Activated CD8-positive, alpha-beta memory T cell treated with anti-CD3 and anti-CD28 coated beads, Interleukin-2, amount 50 U/mL, for 1 hour (primary cell): ENCODE measurements around the gene PPARGC1A.

Source experiments
- DNase-seq: peaks from one replicate; pipeline ENCODE4 v3.0.0-alpha.2; 2020; ENCODE audit errors: extremely low read depth

PPARGC1A gene

DNA sequence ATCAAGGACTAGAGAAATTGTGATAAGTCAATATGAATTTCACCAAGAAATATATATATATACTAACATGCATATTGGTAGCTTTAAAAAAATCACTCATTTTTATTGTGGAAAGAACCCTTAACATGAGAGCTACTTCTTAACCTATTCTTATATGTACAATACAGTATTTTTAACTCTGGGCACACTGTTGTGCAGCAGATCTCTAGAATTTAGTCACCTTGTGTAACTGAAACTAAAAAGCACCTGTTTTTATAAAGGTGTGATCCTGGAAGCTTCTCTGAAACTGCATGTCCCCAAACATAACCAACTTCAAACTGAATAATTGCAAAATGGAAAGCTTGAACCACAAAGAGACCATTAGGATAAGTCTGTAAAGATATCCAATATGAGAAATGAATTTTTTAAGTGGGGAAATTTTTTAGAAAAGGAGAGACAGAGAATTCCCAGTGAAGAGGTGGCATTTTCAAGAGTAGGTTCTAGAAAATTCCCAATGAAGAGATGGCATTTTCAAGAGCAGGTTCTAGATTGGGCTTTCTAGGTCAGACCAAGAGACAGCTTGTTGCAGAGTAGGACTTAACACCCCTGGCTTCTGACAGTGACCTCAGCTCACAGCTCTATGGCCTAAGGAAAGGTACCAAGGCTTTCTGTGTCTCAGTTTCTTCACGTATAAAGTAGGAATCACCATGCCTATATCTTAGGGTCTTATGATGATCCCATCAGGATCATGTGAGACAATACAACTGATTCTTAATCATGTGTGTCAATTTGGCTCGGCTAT, 22.0 kb upstream of the PPARGC1A start:
- no peak for DNase-seq

DNA sequence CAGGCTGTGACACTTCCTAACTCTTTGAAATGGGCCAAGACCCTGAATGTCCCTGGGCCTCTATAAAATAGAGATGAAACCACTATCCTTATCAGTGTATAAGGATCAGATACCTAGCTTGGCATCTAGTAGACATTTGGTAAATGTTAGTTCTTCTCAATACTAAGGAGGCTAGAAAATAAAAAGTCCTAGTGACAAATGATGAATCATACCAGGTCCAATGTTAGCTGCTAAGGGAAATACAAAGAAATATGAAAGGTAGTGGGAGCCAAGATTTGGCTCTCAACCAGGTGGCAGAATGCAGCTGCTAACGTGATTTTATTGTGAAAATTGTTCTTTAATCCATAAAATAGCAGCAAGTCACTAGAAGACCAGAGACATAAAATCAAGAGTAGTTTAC, 19.8 kb upstream of the PPARGC1A start:
- DNase-seq = no peak

DNA sequence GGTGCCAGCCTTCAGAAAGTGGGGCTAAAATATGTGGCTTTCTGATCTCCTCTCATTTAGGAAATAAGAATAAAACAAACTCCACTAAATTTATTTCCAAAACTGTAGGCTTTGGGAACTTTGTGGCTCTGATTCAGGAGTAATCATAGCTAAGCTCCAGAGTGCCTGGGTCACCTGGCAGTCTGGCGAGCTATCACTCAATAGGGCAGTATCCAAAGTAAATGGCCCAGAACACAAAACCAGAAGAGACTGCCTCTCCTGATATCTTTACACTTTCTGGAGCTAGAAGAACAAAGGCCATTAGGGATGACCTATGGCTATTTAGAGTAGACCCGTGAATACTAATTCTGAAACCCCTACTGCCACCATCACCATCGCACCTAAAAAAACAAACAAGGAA, 17.0 kb upstream of the PPARGC1A start:
- no peak for DNase-seq

DNA sequence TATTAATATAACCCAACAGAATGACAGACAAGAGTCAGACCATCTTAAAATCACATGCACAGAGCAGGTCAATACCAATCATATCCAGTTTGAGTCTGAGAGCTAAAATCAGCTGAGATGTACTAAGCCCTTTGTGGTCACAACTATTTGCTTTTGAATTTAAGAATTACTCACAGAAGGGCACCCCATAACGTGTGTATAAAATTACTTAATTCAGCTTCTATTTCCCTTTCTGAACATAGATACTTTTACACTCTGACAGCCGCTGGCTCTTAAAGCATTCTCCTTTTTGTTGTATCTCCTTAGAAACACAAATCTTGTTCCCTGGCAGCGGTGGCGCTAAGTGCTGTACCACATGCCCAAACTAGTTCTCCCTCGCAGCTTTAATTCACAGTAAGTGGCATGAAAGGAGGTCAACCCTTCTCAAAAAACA, 14.8 kb upstream of the PPARGC1A start:
- no peak for DNase-seq

DNA sequence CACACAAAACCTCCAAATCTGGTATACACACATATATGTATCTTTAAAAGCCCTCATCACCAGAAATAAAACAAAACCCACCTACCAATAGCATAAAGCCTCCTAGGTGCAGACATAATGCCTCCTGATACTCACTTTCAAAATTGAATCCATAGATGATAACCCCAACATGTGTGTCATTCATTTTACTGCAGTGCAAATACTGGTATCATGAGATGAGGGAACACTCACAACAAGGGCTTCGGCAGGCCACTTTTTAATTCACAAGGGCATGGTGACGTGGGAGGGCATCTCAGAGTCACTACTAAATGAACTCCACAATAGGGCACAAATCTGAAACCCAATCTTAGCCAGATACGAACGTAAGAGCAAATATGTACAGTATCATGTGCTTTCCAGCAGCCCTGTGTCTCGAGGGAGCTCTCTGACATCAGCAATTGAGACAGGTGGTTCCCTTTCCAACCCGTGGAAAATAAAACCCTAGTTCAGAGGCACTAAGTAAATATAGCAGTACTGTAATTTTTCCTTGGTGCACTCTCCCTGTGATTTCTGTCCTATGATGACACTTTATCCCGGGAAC, 14.1 kb upstream of the PPARGC1A start:
- no peak for DNase-seq

DNA sequence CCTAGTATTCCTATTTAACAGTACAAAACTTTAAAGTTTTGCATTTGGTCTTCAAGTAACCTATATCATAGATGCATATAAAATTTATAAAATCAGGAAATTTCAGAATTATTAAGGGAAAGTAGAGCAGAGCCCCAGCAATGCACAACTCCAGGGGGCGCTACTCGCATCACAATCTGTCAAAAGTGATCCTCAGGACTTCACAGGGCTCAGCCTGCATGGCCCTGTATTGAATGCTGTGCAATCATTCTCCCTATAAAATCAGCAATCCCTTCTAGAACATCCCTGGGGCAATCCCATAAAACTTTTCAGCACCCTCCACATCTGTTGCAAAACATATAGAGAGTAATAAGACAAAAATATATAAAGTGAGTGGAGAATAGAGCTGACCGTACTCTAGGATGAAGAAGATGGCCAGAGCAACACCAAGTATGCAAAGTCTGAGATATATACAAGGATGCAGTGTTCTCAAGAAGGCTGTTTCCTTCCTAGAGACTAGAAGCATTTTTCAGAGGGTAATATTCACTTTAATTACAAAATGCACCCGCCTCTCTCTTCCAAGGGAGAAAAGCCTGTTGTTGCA, 12.5 kb upstream of the PPARGC1A start:
- DNase-seq = no peak

DNA sequence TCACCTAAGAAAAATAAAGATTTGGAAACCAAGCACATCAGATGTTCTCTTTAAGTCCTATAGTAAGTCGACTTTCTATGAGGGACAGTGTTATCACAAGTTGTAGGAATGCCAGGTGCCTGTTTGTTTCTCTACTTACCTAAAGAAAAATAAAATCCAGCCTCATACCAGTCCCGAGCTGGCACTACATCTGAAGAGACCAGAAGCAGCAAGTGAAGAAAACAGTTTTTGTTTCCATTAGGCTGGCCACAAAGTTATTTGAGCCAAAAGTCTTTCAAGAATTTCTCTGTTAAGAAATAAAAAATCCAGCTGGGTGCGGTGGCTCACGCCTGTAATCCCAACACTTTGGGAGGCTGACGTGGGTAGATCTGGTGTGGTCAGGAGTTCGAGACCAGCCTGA, 10.8 kb upstream of the PPARGC1A start:
- no peak for DNase-seq

DNA sequence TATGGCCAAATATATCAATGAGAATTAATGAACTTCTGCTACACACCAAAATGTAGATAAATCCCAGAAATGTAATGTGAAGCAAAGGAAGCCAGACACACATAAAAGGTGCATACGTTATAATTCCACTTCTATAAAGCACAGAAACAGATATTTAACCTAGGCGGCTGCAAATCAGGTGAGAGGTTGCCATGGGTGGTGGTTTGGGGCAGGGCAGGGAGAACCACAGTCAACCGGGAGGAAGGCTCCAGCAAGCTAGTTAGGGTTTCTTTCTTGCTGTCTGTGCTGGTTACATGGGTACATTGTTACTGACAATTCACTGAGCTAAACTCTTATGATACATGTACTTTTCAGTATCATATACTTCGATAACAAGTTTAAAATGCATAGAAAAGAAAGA, 9.7 kb upstream of the PPARGC1A start:
- DNase-seq = no peak

DNA sequence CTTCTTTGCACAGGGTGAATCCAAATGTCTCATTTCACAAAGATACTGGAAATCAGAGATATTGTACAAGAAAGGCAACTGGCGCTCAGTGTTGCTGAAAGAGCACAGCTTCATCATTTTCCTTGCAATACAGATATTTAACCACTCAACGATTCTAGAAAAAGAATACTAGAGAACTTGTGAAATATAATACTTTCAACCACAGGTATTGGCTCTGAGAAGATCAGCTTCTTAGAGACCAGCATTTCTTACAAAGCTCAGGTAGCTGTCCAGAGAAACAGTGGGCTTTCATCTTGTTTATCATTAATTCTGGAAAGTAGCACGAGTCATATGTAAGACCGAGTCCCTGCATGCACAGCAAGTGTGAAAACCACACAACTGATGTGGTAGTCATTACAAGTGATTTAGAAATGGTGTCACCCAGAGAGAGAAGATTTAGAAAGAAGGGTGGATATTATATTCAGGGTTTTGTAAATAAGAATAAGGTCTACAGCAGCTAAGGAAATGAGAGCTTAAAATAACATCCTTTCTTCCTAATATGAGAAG, 7.8 kb upstream of the PPARGC1A start:
- DNase-seq = no peak

DNA sequence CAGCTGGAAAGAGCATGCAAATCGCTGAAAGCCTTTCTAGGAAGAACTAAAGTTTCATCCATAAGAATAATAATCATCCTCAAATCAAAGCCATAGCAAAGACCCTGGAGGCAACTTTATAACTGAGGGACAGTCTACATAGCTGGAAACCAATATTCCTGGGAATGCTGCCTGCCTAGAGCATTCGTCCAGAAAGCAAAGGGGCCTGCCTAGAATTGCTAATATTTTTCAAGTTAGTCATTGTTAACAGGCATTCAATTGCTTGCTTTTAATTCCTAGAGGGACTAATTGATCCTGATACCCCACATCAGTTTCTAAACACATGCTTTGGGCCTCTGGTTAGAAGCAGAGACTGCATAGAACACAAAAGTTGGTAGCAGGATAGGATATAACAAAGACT, 4.2 kb upstream of the PPARGC1A start:
- no peak for DNase-seq

DNA sequence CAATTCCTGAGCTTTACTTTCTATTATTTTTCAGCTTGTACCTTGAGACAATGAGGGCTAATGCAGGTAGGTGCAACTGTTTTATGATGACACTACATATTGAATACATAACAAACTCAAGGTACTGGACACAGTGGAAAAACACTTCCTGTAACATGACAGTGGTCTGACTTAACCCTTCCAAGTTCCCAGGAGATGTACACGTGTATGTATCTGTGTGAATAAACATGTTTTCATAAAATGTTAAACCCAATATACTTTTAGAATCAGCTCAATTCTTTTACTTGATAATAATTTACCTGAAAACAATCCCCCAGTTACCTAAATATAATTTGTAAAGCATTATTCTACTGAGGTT, 1.2 kb upstream of the PPARGC1A start:
- DNase-seq = no peak

DNA sequence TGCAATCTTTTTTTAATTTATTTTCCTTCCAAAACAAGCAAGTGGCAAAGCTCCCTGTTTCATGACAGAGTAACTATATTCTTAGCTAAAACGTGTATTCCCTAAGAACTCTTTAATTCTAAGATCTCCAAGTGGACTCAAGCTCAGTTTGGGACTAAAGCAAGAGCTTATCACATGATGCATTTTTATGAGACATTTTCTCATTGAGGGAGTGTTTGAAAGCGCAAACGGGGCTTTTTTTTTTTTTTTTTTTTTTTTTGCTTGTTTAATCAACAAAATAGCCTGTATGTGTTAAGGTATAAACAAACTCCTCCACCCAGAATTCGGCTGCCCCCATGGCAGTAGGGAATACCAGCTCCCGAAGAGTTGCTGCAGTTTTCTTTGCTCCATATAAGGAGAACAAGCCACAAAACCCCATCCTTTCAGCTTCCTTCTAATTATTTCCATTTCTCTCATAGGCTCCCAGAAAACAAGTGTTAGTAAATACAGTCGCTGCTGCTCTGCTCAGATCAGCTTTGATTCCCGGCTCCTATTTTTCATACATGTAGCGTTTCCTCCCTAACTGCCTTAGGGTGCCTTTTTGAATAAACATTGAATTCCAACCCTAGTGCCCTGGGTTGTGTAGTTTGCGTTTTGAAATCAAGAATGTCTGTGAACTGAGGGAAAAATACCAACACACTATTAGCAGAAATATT, 669 bp upstream of the PPARGC1A start:
- DNase-seq = no peak

DNA sequence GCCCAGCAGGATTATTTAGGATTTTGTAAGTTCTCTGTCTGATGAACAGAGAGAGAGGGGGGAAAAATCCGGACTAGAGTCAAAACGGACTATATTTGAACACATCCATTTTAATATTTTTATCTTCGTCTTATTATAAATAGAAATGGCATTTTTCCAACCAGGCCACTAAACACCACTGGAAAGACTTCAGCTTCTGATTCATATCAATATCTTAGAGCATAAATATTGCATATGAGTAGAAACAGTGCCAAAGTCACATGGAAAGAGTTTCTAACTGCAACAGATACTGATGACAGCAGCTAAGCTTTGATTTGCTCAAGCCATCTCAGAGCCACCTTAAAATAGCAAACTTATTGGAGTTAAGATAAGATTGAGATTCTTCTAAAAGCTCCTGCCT, 456 bp downstream of the PPARGC1A start:
- DNase-seq = no peak

DNA sequence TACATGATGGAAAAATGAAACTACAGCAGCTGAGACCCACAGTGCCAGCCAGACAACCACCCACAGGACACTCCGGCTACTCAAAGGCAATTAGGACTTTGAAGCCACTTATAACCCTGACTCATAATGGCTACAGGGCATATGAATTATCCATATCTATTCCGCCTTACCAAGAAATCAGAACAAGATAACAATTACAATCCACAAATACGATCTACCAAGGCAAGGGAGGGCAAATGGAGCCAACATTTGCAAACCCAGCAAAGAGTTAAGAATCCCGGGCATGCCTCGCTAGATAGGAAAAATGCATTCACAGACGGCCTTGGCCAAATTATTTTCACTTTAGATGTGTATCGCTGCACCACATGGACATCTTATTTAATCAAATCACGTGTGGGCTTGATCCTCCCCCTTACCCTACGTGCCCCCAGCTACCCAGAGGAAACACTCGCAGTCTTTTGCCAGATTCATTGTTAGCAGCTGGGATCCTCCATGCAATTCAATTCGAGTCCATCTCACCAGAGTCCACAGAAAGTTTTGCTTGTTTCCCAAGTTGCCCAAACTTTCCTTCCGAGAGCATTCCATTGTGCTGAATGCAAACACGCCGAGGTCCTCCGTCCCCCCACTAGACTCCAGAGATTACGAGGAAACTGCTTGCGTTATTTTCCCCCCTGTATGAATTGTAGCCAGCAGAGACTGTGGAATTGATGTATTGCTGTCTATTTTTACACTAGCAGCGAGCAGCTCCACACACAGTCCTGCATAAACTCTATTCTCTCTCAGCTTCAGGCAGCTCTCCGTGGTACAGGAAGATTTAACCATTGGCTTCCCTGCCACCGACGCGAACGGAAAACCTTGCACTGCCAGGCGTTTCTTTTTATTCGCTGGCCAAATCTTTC, 1.2 kb downstream of the PPARGC1A start:
- DNase-seq = no peak

DNA sequence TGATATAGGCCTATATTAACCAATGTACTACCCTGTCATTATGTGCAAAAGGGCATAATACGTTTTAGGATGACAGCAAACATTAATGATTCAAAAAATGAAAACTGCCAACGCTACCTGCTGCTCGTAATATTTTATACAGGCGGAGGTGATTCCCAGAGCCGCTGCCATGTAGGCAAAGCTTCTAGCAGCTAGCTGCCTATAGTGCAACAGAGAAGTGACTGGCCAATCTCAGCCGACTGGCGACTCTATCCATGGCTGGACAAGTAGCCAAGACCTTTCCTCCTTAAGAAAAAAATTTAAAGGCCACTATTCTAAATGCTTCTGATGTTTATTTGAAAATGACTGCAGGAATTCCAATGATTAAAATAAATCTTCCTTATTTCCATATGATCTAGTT, 1.9 kb downstream of the PPARGC1A start:
- no peak for DNase-seq

DNA sequence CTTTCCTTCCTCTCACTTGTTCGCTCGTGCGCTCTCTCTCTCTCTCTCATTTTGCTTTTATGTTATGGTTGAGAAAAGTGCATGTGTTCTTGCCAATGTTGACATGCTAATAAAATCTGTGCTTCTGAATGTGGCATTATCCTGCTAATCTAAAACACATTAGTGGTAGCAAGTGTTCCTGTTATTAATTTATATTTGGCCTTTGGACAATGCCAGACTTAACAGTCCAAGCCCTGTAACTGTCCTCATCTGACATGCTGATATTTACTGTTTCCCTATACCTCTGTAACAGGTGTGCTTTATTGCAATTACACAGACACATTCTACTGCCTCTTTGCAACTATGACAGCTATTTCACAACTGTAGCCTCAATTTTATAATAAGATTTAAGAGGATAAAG, 2.7 kb downstream of the PPARGC1A start:
- no peak for DNase-seq

DNA sequence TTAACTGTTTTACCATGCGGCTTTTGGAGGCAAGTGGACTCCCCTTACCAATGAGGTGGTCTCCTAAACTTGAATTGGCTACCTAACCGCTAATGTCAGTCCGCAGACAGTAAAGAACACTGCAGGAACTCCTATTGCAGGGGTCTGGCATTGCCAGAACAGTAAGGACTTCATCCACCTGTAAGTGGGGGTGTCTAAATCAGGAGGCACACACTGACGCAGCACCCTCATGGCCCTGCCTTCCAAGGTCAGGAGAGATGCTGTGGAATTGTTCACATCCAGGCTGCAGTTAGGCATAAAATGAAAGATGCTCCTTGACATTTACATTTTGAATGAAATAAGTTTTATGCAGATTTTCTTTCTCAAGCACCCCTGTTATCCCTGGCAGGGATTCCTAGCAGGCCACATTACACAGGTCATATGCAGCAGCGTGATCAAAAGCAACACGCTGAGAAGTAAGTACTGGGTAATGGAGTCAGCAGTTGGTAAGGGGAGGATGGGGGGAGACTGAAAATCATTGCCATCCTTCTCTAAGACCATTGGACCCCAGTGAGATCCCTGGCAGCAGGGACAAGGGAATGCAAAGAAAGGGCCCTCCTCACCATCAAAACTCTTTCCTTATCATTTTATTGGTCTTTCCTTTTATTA, 3.8 kb downstream of the PPARGC1A start:
- no peak for DNase-seq

DNA sequence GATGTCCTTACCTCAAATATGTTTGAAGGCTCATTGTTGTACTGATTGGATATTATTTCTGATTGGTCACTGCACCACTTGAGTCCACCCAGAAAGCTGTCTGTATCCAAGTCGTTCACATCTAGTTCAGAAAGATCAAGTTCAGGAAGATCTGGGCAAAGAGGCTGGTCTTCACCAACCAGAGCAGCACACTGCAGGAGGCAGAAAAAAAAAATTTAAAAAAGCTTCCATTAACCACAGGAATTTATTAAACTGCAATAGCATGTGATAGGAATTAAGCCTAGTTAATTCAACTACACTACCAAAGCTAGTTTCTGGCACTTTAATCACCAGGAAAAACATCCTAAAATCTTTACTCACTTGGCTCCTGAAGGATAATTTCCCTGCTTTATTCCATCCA, 5.1 kb downstream of the PPARGC1A start:
- DNase-seq = no peak

DNA sequence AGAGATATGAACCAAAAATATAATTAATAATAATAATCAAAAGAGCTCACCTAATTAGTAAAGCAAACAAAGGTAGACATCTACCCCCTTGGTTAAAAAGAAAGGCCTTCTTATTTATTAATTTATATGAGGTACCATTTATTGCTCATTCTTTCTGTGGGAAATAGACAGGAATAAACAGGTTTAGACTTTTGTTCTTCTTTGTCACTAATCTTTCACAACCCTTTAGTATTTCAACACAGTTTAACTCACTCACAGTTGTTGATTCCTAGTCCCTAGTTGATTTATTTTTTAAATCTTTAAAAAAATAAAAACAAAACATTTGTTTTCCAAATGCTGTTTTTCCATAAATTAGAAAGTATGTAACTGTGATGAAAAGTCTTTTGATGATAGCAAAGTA, 5.6 kb downstream of the PPARGC1A start:
- DNase-seq = no peak

DNA sequence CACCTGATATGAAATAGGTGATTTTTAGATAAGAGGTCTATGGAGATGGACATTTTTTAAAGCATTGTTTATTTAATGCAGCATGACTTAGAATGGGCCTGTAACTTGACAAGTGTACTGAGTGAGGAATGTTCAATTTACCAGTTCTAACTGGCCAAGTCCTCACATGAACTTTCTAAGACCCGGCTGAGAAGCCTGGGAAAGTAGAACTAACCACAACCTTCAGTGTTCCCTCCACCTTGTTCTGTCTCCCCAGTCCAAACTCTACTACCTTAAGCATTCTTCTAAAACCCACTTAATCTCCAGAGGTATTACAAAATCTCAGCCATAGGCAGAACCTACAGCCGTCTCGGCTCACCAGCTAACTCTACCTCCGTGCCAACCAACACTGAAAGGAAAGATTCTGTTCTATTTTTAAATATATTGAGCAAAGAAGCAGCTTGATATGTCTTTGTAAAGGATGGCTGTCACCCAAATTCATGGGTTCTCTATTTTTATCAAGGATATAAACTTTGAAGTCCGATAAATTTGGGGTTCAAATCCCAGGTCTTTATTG, 6.8 kb downstream of the PPARGC1A start:
- no peak for DNase-seq
